Ovary (tissue), 3 donors: ENCODE results near the gene DMRT2.

Experiments
- CTCF ChIP-seq, 3 donors: fragments of 450-650 bp in 2 of 3; fragments of 200-600 bp in 1 of 3; IDR thresholded peaks; one replicate each; pipeline versions ENCODE4 v1.5.1 to v1.8.0; 2016 to 2022; ENCODE audit warnings: antibody characterized with exemption in 3 of 3, mild to moderate bottlenecking in 1 of 3
- POLR2A ChIP-seq: fragments of 450-650 bp; IDR thresholded peaks from one replicate; pipeline ENCODE4 v1.6.1; 2017; ENCODE audit warnings: antibody characterized with exemption, mild to moderate bottlenecking, moderate library complexity
- donor health status: DM: no; HTN: no; CAD: no.

DNA sequence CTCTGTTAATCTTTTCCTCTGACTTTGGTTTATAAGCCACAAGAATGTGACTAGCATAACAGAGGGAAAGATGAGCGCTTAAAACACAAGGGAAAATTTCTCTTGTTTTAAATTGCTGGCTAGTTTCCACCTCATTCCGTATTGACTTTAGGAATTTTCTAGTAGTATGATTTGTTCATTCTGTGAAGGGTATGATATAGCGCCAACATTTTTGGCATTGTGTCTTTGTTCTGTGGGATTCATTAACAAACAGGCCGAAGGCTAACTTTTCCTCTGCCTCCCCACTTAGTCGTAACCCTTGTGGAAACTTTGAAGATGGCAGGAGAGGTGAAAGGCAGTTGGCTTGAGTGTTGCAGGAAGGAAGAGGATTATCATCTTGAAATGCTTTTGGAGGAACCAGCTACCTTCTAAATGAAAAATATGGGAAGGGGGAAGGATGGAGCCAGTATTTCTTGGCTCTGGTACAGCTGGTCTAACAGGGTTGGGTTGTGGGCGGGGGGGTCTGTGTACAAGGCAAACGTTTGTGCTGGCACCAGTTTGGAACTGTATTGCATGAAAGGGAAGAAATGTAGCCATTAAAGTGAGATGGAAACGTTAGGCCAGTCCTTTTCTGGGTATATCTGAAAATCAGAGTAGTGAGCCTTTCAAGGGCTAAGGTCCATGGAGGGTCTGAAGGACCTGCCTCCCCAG, 21.5 kb upstream of the DMRT2 start:
- TF ChIP-seq CTCF (IDR thresholded peaks at IDR 0.05) (no peak), POLR2A (no peak)
